ENCODE measurements around the gene TRPM2. TPM values are rescaled to one million over a fixed set of nuclear protein-coding genes. Genes with fewer than 3 reads are reported as not detected.

Gene TRPM2
- polyA plus RNA-seq, 1 donor: 2.1 TPM

DNA sequence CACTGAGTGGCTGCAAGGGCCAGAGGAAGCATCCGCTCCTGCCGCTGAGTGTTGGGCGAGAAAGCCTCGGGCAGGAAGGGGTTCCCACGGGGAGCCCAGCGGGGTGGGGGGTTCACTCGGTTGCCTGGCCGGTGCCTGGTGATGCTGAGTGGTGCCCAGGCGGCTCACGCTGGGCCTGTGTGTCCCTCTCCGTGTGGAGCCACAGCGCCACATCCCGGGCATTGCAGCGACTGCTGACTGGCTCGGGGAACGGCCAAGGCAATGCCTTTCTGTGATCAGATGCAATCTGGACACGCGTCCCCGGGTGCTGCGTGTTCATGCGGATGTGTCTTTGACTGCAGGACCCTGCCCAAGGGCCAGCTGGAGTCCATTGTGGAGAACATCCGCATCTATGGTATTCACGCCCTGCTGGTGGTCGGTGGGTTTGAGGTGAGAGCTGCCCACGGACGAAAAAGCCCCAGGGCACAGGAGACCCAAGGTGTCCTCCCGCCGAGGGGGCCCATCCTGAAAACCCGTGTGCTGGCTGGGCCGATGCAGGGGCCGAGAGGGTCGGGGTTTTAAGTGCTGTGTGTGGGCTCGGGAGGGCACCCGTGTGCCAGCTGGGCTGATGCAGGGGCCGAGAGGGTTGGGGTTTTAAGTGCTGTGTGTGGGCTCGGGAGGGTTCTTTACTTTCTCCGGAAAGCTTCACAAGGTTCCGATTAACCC is 30.6 kb upstream of the TRPM2 start:
- no peak for DNase-seq

GRCh38 chr21:44323591-44323990 is 29.8 kb upstream of the TRPM2 start:
- DNase-seq: no peak

DNA sequence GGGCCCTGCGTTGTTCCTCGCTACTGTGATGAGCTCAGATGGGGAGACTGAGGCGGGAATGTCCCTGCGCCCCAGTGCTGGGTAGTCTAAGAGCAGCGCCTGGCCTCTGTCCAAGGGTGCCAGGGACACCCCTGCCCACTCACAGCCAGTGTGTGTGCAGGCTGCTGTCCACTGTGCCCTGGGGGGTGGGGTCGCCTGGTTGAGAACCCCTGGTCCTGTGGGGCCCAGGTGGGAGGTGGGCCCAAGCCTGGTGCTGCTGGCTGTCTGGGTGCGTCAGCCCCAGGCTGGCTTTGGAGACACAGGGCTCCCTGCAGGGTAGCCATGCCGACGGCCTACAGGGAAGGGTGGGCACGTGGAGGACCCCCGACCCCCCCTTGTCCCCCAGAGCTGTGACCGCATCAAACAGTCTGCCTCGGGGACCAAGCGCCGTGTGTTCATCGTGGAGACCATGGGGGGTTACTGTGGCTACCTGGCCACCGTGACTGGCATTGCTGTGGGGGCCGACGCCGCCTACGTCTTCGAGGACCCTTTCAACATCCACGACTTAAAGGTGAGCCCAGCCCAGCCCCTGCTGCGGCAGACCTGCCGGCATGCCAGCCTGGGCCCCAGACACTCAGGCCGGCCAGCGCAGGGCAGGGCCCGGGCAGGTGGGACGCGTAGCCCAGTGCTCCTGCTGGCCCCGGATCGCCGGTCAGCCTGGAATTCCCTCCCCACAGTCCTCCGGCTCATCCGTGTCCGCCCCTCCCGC is 29.1 kb upstream of the TRPM2 start:
- DNase-seq: no peak

DNA sequence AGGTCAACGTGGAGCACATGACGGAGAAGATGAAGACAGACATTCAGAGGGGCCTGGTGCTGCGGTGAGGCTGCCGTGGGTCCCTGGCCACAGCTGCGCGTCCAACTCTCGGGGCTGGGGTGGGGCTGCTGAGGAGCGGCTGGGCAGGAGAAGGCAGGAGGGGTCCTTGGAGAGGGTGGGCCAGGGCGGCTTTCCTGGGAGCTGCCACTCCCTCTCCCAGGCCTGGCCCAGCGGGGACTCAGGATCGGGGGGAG is 28.6 kb upstream of the TRPM2 start:
- DNase-seq: no peak

DNA sequence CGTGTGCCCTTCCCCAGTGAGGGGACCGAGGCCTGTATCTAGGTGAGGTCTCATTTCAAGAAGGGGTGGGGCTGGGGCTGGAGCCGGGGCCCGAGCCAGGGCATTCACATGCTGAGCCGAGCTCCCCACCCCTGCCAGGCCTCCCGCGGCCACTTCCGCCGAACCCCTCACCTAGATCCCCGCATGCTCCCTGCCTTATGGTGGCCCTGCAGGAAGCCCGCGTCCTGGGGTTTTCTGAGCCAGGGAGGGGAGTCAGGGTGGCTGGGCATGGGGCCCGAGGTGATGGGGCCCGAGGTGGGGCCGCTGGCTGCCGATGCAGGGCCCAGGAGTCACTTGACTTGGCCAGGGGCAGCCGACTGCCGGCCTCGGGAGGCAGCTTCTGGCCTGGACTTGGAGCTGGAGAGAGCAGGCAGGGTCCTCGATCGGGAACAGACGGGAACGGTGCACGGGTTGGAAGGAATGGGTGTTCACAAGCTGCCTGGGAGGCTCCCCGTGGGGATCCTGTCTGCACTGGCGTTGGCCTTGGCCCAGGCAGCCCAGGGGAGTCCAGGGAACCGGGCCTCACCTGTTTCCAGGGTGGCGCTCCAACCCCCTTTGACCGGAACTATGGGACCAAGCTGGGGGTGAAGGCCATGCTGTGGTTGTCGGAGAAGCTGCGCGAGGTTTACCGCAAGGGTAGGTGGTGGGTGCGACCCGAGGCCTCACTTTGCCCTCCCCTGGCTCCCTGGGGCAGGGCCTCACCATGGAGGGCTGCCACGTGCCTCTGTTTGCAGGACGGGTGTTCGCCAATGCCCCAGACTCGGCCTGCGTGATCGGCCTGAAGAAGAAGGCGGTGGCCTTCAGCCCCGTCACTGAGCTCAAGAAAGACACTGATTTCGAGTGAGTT is 27.8 kb upstream of the TRPM2 start:
- no peak for DNase-seq

GRCh38 chr21:44326272-44326647 is 27.2 kb upstream of the TRPM2 start:
- DNase-seq: no peak

- no peak for DNase-seq
These were observed 26.5 kb upstream of the TRPM2 start for GRCh38 chr21:44326716-44327602.

- no peak for DNase-seq
These were observed 25.8 kb upstream of the TRPM2 start for GRCh38 chr21:44327603-44327974.

DNA sequence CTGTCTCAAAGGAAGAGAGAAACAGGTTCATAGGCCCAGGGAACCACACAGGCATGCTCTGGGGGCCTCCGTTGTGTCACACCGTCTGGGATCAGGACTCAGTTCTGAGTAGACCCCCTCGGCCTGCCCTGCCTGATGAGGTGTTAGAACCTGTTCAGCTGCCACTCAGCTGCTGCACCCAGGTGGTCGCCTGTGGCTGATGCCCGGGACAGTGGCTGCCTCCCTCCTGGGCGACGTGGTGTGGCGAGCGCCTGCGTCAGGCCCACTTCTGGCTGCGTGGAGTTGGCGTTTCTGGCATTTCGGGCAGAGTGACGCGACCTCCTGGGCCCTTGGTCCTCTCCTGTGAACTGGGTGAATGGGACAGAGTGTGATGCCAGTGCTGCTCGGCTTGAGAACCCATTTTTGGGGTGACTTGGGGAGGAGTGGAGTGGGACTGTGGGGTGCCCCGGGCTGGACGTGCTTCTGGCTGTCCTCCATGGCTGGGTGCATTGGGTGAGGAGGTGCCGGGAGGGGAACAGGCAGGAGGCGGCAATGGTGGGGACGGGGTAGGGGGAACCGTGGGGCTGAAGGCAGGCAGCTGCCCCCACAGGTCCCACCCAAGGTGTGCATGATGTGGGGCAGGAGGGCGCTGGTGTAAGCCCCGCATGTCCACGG is 25.1 kb upstream of the TRPM2 start:
- no peak for DNase-seq

DNA sequence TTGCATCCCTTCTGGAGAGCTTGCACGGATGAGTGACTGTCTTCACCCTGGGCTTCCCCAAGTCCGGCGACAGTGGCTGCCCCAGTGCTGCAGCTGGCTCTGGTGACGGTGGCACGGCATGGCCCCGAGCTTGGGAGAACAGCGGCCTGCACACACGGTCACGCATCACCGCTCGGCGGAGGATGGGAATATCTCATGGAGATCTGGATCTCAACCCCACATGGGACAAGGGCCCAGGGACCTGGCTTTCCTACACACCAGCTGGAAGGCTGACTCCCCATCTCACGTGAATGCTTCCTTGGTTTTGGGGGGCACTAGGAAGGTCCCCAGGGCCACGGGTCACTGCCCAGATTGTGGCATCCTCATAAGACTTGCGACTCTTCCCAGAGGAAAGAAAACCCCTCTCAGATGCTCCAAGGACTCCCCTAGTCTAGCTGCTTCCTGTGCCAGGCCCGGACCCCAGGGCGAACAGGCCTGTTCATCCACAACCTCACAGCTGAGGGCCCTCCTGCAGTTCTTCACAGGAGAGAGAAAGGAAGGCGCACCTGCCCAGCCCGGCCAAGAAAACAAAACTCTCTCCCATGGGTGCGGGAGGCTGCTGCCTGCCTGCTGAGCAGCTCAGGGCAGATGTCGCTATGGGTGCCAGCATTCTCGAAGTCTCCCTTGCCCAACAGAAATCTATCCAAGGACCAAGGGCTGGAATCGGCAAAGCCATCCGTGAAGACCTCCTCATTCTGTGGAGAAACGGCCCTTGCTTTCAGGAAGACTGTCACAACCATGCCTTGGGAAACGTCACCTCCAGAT is 24.1 kb upstream of the TRPM2 start:
- no peak for DNase-seq

DNA sequence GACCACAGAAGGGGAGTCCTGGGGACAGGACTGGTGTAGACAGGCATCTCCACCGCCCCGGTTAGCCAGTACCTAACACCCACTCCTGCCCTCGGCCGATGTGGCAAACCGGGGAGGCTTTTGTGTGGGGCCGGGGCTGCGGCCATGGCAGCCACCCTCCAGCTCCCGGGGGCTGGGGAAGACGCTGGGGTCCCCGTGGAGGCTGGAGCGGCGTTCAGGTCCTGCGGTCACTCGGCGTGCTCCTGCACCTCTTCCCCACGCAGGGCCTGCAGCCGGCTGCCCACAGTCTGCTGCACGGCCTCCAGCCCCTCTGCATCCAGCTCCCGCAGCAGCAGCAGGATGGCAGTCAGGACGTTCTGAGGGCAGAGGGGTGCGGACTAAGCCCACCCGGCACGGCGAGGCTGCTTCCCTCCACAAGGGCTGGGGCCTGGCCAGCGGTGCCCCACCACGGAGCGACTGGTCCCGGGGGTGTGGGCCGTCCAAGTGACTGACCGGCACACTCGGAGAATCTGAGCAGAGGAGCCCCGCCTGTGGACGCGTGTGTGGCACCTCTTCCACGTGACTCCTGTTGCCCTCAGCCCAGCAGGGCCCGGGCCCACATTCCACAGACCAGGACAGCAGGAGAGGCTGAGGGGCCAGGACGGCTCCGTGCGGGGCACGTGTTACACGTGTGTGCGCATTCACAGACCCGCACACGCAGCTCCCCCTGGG is 23.3 kb upstream of the TRPM2 start:
- no peak for DNase-seq

GRCh38 chr21:44330698-44331097 is 22.7 kb upstream of the TRPM2 start:
- no peak for DNase-seq

GRCh38 chr21:44331209-44331608 is 22.2 kb upstream of the TRPM2 start:
- no peak for DNase-seq

DNA sequence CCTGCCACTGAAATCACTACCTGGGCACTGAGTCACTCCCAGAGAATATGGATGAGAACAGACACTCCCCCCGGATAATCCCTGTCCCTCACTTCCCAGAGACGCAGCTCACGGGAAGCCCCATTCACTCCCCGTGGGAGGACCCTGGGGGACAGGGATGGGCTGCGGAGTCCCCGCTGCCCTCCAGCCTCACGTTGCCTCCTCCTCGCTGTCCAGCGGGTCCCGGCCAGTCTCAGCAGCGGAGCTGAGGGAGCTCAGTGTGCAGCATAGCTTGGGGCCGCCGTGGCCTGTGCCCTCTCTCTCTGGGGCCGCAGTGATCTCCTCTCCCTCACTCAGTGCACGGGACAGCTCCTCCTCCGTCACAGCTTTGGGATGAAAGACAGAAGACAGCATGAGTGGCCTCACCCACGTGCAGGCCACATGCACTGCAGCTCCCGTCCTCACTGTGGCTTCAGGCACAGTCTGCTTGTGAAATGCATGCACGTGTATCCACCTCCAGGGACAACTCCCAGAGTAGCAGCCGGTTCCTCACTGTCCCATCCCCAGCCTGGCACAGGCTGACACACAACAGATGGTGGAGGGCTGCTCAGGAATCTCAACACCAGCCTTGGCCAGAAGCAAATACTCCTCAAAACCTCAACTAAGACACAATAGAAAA is 21.6 kb upstream of the TRPM2 start:
- DNase-seq: no peak

GRCh38 chr21:44332383-44332782 is 21.0 kb upstream of the TRPM2 start:
- DNase-seq: no peak

- no peak for DNase-seq
These were observed 20.5 kb upstream of the TRPM2 start for GRCh38 chr21:44332965-44333364.

DNA sequence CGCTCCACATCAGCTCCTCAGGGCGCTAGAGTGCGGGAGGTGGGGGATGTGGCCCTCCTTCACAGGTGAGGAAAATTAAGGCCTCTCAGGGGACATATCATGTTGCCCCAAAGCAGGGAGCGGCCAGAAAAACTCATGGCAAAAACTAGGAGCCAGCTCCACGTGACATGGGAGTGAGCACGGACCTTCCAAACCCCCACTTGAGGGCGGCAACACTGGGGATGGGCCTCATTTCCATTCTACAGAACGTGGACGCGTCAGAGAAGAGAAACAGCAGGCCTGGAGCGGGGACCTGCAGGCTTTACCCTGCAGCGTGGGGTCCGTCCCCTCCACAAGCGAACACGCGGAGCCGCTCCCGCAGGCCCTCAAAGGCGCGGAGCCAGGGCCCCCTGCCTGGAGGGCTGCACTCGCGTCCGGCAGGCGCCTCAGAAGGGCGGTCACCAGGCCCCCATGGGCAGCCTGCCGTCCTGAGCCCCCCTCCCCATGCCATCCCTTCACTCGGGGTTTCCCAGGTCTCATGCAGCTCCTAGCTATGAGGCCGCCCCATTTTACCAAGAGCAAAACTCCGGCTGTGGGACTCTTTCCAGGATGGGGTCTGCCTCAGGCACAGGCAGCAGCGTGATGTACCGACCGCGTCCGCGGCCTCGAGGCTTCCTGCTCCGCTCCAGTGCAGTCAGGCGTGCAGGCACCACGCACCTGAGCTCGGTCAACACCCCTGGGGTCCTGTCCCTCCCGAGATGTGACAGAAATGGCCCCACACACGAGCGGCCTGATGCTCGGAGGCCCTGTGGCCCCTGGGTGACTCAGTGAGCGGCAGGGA is 19.7 kb upstream of the TRPM2 start:
- no peak for DNase-seq

DNA sequence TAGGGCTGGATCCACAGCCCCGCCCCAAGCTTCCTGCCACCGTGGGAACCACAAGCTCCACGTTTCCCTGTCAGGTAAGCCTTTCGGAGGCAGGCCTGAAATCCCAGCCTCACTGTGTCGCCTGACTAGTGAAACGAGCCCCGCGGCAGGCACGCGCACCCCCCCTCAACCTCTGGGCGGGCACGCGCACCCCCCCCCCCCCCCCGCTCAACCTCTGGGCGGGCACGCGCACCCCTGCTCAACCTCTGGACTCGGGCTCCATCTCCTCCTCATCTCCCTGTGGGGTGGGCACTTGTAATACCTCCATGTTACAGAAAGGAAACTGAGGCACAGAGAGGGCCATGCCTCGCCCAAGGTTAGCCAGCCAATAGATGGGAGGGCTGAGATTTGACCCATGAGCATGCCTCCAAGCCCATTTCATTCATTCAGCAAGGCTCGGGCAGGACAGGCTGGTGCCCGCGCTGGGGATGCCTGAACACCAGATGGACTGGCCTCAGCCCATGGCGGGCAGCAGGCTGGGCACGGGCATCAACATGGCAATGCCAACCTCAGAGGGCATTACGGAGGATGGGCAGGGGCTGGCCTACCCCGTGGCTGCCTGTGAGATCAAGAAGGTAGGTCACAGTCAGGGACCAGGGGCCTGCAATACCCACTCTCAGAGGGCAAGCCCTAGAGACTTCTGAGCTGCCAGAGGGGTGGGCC is 18.9 kb upstream of the TRPM2 start:
- DNase-seq: no peak
